Gastrocnemius medialis (tissue), 4 donors: Measurements from ENCODE around the gene SEC16A. TPM values are rescaled to one million over a fixed set of nuclear protein-coding genes. Genes with fewer than 3 reads are reported as not detected.
A peak's percentile ranks its signal among the peaks of the same experiment; 100 is the strongest.
"Not testable (repeated sequence)": the region's sequence is repeated elsewhere in the genome, so short reads cannot be mapped to it uniquely, and the experiment has no call there.

Source experiments
- ATAC-seq, 2 donors: fragments of 150-250 bp; one replicate each; pipeline ENCODE4 v1.9.1; 2016
- DNase-seq, 2 donors: peaks; one replicate each; pipeline ENCODE4 v3.0.0-alpha.2; 2019
- H3K27ac ChIP-seq, 4 donors: fragments of 200-600 bp; sonication (generic); 1 replicate in 1 of 4; 2 replicates in 3 of 4; pipeline ENCODE4 v1.5.1; 2016 to 2018; ENCODE audit warnings: mild to moderate bottlenecking in 2 of 4, moderate library complexity in 1 of 4
- H3K27me3 ChIP-seq, 3 donors: fragments of 200-600 bp; sonication (generic) in 2 of 3; 1 replicate in 1 of 3; 2 replicates in 2 of 3; pipeline versions ENCODE4 v1.5.1 to v1.6.0; 2016 to 2019; ENCODE audit warnings: mild to moderate bottlenecking in 1 of 3, moderate library complexity in 1 of 3
- H3K36me3 ChIP-seq, 2 donors: fragments of 200-600 bp; sonication (generic) in 1 of 2; one replicate each; pipeline ENCODE4 v1.5.1; 2017 to 2018
- H3K4me1 ChIP-seq, 2 donors: fragments of 200-600 bp; sonication (generic) in 1 of 2; one replicate each; pipeline ENCODE4 v1.5.1; 2016 to 2017; ENCODE audit warnings: mild to moderate bottlenecking in 2 of 2
- H3K4me3 ChIP-seq, 4 donors: fragments of 200-600 bp; sonication (generic) in 3 of 4; 1 replicate in 1 of 4; 2 replicates in 3 of 4; pipeline ENCODE4 v1.5.1; 2016 to 2019; ENCODE audit warnings: mild to moderate bottlenecking in 2 of 4
- H3K9me3 ChIP-seq, 3 donors: fragments of 200-600 bp; sonication (generic) in 2 of 3; 1 replicate in 1 of 3; 2 replicates in 2 of 3; pipeline ENCODE4 v1.5.1; 2016 to 2019
- CTCF ChIP-seq, 5 experiments: fragments of 450-650 bp in 3 of 5; fragments of 200-600 bp in 2 of 5; sonication (generic) in 2 of 5; IDR thresholded peaks in 4 of 5; conservative IDR thresholded peaks in 1 of 5; 1 replicate in 4 of 5; 2 replicates in 1 of 5; pipeline ENCODE4 v1.5.1; 2016 to 2019; ENCODE audit warnings: antibody characterized with exemption in 5 of 5, mild to moderate bottlenecking in 3 of 5, moderate library complexity in 3 of 5
- POLR2A ChIP-seq, 2 donors: fragments of 450-650 bp; IDR thresholded peaks; one replicate each; pipeline ENCODE4 v1.6.1; 2017; ENCODE audit warnings: antibody characterized with exemption in 2 of 2, mild to moderate bottlenecking in 2 of 2, moderate library complexity in 2 of 2
- in situ Hi-C, 4 donors: fragments of 200-750 bp; cut with MboI; loops; one replicate each; pipeline versions ENCODE4 v1.15.0 to v1.8.0; 2017; ENCODE audit warnings: low sequenced_read_pairs in 4 of 4
- intact Hi-C: fragments of 100-400 bp; cut with DNase I; formaldehyde crosslinking; loops from one replicate; pipeline ENCODE4 v1.15.1; 2023; ENCODE audit warnings: low total_unique reads
- total RNA-seq, 4 donors: library from RNA; depleted of rRNA; stranded (reverse); fragments of >200 nt; gene quantifications; one replicate each; pipeline versions ENCODE4 v1.1.0 to v1.2.3, GENCODE V29; 2016

Gene SEC16A
- total RNA-seq, 4 donors from 2014 or later = 23.9 to 50.4 (median 46.6) TPM

- Histone ChIP-seq H3K27me3 (no peaks in the 10 kb centered on the region), H3K4me3 (peak within 1 kb of the TSS; percentile 76 to 97 (median 82)), H3K36me3 (peaks cover 0 to 59% of the 10 kb centered on the region in 2 donors), H3K27ac (peak within 1 kb of the TSS; percentile 81 to 93 (median 90)), H3K9me3 (no peaks in the 10 kb centered on the region), H3K4me1 (peaks cover 16 to 25% of the 10 kb centered on the region in 2 donors)
- intact Hi-C loops = loop anchor here (1.0 to 2.0 kb wide), 3 partner anchors 10 to 73 kb away; partner anchors contain the start of genes INPP5E, SEC16A and SNAPC4
- TF ChIP-seq POLR2A (IDR thresholded peaks at IDR 0.05) (peak; percentile 83 to 94), CTCF (IDR thresholded peaks at IDR 0.05 in 4 of 5, conservative IDR thresholded peaks at IDR 0.05 in 1 of 5) (no peak)
- ATAC-seq = peak; percentile 94 to 96
- DNase-seq = peak; percentile 87
- in situ Hi-C loops = no loop called here
Measured at GRCh38 chr9:136410500-136411287, 72.1 kb downstream of the SEC16A start, which contains the start of the genes ENTR1 and PMPCA. ENTR1 (minus strand) TSS chr9:136410614; CDS start chr9:136410397, 217 bp downstream. PMPCA (plus strand) TSS chr9:136410658; CDS start chr9:136410669, 11 bp downstream.

- intact Hi-C loops = loop anchor here (1.0 to 10.0 kb wide), 4 partner anchors 10 to 445 kb away; partner anchors contain the start of genes INPP5E, SEC16A, SNAPC4 and UBAC1
Measured at GRCh38 chr9:136409557-136410455, 73.0 kb downstream of the SEC16A start.

GRCh38 chr9:136407911-136408310, 74.9 kb downstream of the SEC16A start:
- no peaks in the 10 kb centered on the region for H3K9me3 ChIP-seq
- peaks cover 0 to 55% of the 10 kb centered on the region in 2 donors for H3K36me3 ChIP-seq
- in situ Hi-C loops = no loop called here
- no peak overlapping the region for H3K4me3 ChIP-seq
- no peak for TF ChIP-seq POLR2A (IDR thresholded peaks at IDR 0.05)
- no peak for TF ChIP-seq CTCF (IDR thresholded peaks at IDR 0.05 in 4 of 5, conservative IDR thresholded peaks at IDR 0.05 in 1 of 5)
- ATAC-seq = no peak
- intact Hi-C loops = loop anchor here (10.0 kb wide), 1 partner anchor 443 kb away; the partner anchor contains the start of gene UBAC1
- no peak for DNase-seq
- H3K27ac ChIP-seq = no peak overlapping the region
- H3K27me3 ChIP-seq = no peaks in the 10 kb centered on the region
- peaks cover 16 to 25% of the 10 kb centered on the region in 2 donors for H3K4me1 ChIP-seq

More at GRCh38 chr9:136409557-136410455, 73.0 kb downstream of the SEC16A start:
- peaks cover 0 to 59% of the 10 kb centered on the region in 2 donors for H3K36me3 ChIP-seq
- H3K4me1 ChIP-seq = peaks cover 16 to 25% of the 10 kb centered on the region in 2 donors
- H3K27ac ChIP-seq = peak overlapping the region; percentile 81 to 93 (median 84)
- no peaks in the 10 kb centered on the region for H3K9me3 ChIP-seq
- H3K27me3 ChIP-seq = no peaks in the 10 kb centered on the region
- DNase-seq (peak; percentile 42 to 55), ATAC-seq (peak; percentile 64 to 70)
- TF ChIP-seq CTCF (IDR thresholded peaks at IDR 0.05 in 4 of 5, conservative IDR thresholded peaks at IDR 0.05 in 1 of 5) (no peak), POLR2A (IDR thresholded peaks at IDR 0.05) (no peak)
- peak overlapping the region; percentile 69 to 88 (median 74) for H3K4me3 ChIP-seq
- in situ Hi-C loops = no loop called here

- intact Hi-C loops = loop anchor here (10.0 kb wide), 1 partner anchor 442 kb away; the partner anchor contains the start of gene UBAC1
- peaks cover 16 to 25% of the 10 kb centered on the region in 2 donors for H3K4me1 ChIP-seq
- ATAC-seq = not testable (repeated sequence)
Measured at GRCh38 chr9:136407061-136407460, 75.8 kb downstream of the SEC16A start.

GRCh38 chr9:136405904-136406303, 76.9 kb downstream of the SEC16A start:
- DNase-seq, in situ Hi-C loops, H3K9me3 ChIP-seq, H3K27me3 ChIP-seq, H3K4me3 ChIP-seq, ATAC-seq, H3K27ac ChIP-seq: not testable (repeated sequence)
- Histone ChIP-seq H3K36me3 (peaks cover 0 to 43% of the 10 kb centered on the region in 2 donors), H3K4me1 (peaks cover 6 to 13% of the 10 kb centered on the region in 2 donors)
- intact Hi-C loops = loop anchor here (10.0 kb wide), 1 partner anchor 441 kb away; the partner anchor contains the start of gene UBAC1

More at GRCh38 chr9:136407061-136407460, 75.8 kb downstream of the SEC16A start:
- H3K27ac ChIP-seq, H3K9me3 ChIP-seq, in situ Hi-C loops, H3K4me3 ChIP-seq, H3K27me3 ChIP-seq, DNase-seq: not testable (repeated sequence)
- peaks cover 0 to 46% of the 10 kb centered on the region in 2 donors for H3K36me3 ChIP-seq
